IMR-90 (cell line): ENCODE measurements around the gene GSG1. TPM values are rescaled to one million over a fixed set of nuclear protein-coding genes. Genes with fewer than 3 reads are reported as not detected.

Source experiments
- ATAC-seq: fragments of 200-7000 bp; cut with Tn5 transposase; 2 replicates; pipeline ENCODE4 v1.9.1; 2020; ENCODE audit warnings: low read depth, mild to moderate bottlenecking, moderate library complexity
- BruUV-seq: library from RNA; stranded (reverse); fragments of 400-500 nt; replicated peaks from 2 replicates; lab custom pipeline; 2021; lab: Mats Ljungman, UMichigan
- CTCF ChIA-PET: fragments of 300-600 bp; formaldehyde crosslinking; extraction: SDS; loops from one replicate; lab custom pipeline; 2021; ENCODE audit warnings: antibody characterized with exemption; lab: Yijun Ruan, JAX
- POLR2A ChIA-PET: fragments of 300-600 bp; sonication (Branson Sonifier 250); formaldehyde crosslinking; loops from one replicate; lab custom pipeline; 2022; ENCODE audit warnings: antibody characterized with exemption; ENCODE audit not compliant: unreplicated experiment; lab: Charles Lee
- DNase-seq: peaks from one replicate; pipeline ENCODE4 v3.0.0; 2013
- H2AFZ ChIP-seq: replicated peaks from 2 replicates; pipeline ENCODE3; 2013; ENCODE audit warnings: low read length, mild to moderate bottlenecking; ENCODE audit not compliant: poor library complexity
- H2AK5ac ChIP-seq: 2 replicates; pipeline ENCODE4 v1.6.1; 2013; ENCODE audit warnings: low read depth, low read length, inconsistent platforms
- H2AK9ac ChIP-seq: replicated peaks from 2 replicates; pipeline ENCODE3; 2013; ENCODE audit warnings: mild to moderate bottlenecking, low read depth, low read length, moderate library complexity; ENCODE audit not compliant: poor library complexity
- H2BK120ac ChIP-seq: 2 replicates; pipeline ENCODE4 v1.6.1; 2013; ENCODE audit warnings: low read depth, low read length, inconsistent platforms
- H2BK15ac ChIP-seq: 3 replicates; pipeline ENCODE4 v1.6.1; 2013; ENCODE audit warnings: low read depth, low read length, inconsistent platforms
- H2BK20ac ChIP-seq: 2 replicates; pipeline ENCODE4 v1.6.1; 2013; ENCODE audit warnings: low read depth, mild to moderate bottlenecking, inconsistent platforms, low read length, moderate library complexity
- H2BK5ac ChIP-seq: 2 replicates; pipeline ENCODE4 v1.6.1; 2013; ENCODE audit warnings: mild to moderate bottlenecking, low read depth, low read length, inconsistent platforms; ENCODE audit not compliant: poor library complexity, severe bottlenecking
- H3K14ac ChIP-seq: replicated peaks from 2 replicates; pipeline ENCODE4 v1.6.1; 2013; ENCODE audit warnings: low read depth, low read length, inconsistent platforms
- H3K18ac ChIP-seq: 2 replicates; pipeline ENCODE4 v1.6.1; 2013; ENCODE audit warnings: low read depth, low read length, control low read depth
- H3K23ac ChIP-seq: 2 replicates; pipeline ENCODE4 v1.6.1; 2013; ENCODE audit warnings: low read depth, low read length, inconsistent platforms
- H3K27ac ChIP-seq: 2 replicates; pipeline ENCODE4 v1.5.1; 2013; ENCODE audit warnings: mild to moderate bottlenecking, control low read depth, low read length; ENCODE audit not compliant: insufficient read depth
- H3K27me3 ChIP-seq: 2 replicates; pipeline ENCODE4 v1.6.1; 2013; ENCODE audit warnings: low read length; ENCODE audit not compliant: control insufficient read depth, insufficient read depth
- H3K36me3 ChIP-seq: 2 replicates; pipeline ENCODE4 v1.6.1; 2013; ENCODE audit warnings: low read length, mixed read lengths; ENCODE audit not compliant: control insufficient read depth, insufficient read depth
- H3K4ac ChIP-seq: 2 replicates; pipeline ENCODE4 v1.6.1; 2013; ENCODE audit warnings: low read depth, low read length, inconsistent platforms
- H3K4me1 ChIP-seq: 2 replicates; pipeline ENCODE4 v1.6.1; 2013; ENCODE audit warnings: low read length, mixed read lengths; ENCODE audit not compliant: control insufficient read depth, insufficient read depth
- H3K4me2 ChIP-seq: 2 replicates; pipeline ENCODE4 v1.6.1; 2013; ENCODE audit warnings: low read depth, mild to moderate bottlenecking, control low read depth, low read length, moderate library complexity
- H3K4me3 ChIP-seq: 2 replicates; pipeline ENCODE4 v1.5.1; 2013; ENCODE audit warnings: low read depth, mild to moderate bottlenecking, control low read depth, low read length, moderate library complexity; ENCODE audit not compliant: insufficient read depth
- H3K56ac ChIP-seq: 2 replicates; pipeline ENCODE4 v1.6.1; 2013; ENCODE audit warnings: low read length, inconsistent platforms; ENCODE audit not compliant: insufficient read depth; ENCODE audit errors: extremely low read depth
- H3K79me1 ChIP-seq, 2 experiments: 2 replicates each; pipeline ENCODE4 v1.6.1; 2013; ENCODE audit warnings: low read length in 2 of 2, inconsistent platforms in 1 of 2, low read depth in 1 of 2
- H3K9ac ChIP-seq: 2 replicates; pipeline ENCODE4 v1.6.1; 2013; ENCODE audit warnings: low read depth, low read length, control low read depth
- H3K9me1 ChIP-seq: 2 replicates; pipeline ENCODE4 v1.6.1; 2013; ENCODE audit warnings: low read length, inconsistent platforms; ENCODE audit not compliant: insufficient read depth
- H3K9me3 ChIP-seq: 2 replicates; pipeline ENCODE4 v1.6.1; 2013; ENCODE audit warnings: low read length; ENCODE audit not compliant: control insufficient read depth, insufficient read depth
- H4K20me1 ChIP-seq: 2 replicates; pipeline ENCODE4 v1.6.1; 2013; ENCODE audit warnings: low read length, inconsistent platforms; ENCODE audit not compliant: insufficient read depth
- H4K5ac ChIP-seq: 2 replicates; pipeline ENCODE4 v1.6.1; 2013; ENCODE audit warnings: mild to moderate bottlenecking, low read depth, low read length, control low read depth
- H4K8ac ChIP-seq, 2 experiments: 2 replicates each; pipeline ENCODE4 v1.6.1; 2013; ENCODE audit warnings: low read depth in 2 of 2, low read length in 2 of 2, control low read depth in 1 of 2, inconsistent platforms in 1 of 2
- H4K91ac ChIP-seq: 2 replicates; pipeline ENCODE4 v1.6.1; 2013; ENCODE audit warnings: low read depth, low read length, inconsistent platforms; ENCODE audit not compliant: insufficient read depth
- CHD1 ChIP-seq: IDR thresholded peaks from 2 replicates; pipeline ENCODE4 v1.6.1; 2012; ENCODE audit warnings: low read depth, low read length, improper control_type of control experiment
- CTCF ChIP-seq: conservative IDR thresholded peaks from 2 replicates; pipeline ENCODE4 v1.5.1; 2012; ENCODE audit warnings: mild to moderate bottlenecking, low read depth, low read length, improper control_type of control experiment
- ELK1 ChIP-seq: fragments of 150-350 bp; IDR thresholded peaks from 2 replicates; pipeline ENCODE4 v1.6.1; 2016; ENCODE audit warnings: low read depth, mild to moderate bottlenecking, low read length, moderate library complexity, borderline replicate concordance
- FOS ChIP-seq: fragments of 150-350 bp; IDR thresholded peaks from 2 replicates; pipeline ENCODE4 v1.6.1; 2016; ENCODE audit warnings: low read depth, low read length
- MAFK ChIP-seq: IDR thresholded peaks from 2 replicates; pipeline ENCODE4 v1.6.1; 2012; ENCODE audit warnings: low read depth, low read length, improper control_type of control experiment
- MAZ ChIP-seq: IDR thresholded peaks from 2 replicates; pipeline ENCODE4 v1.6.1; 2012; ENCODE audit warnings: low read depth, mild to moderate bottlenecking, low read length, improper control_type of control experiment, moderate library complexity, borderline replicate concordance
- NFE2L2 ChIP-seq: fragments of 150-350 bp; IDR thresholded peaks from 2 replicates; pipeline ENCODE4 v1.6.1; 2016; ENCODE audit warnings: low read depth, mild to moderate bottlenecking, low read length
- POLR2A ChIP-seq: IDR thresholded peaks from 2 replicates; pipeline ENCODE4 v1.6.1; 2012; ENCODE audit warnings: mild to moderate bottlenecking, low read depth, low read length
- USF2 ChIP-seq: fragments of 150-350 bp; IDR thresholded peaks from 2 replicates; pipeline ENCODE4 v1.6.1; 2017; ENCODE audit warnings: mild to moderate bottlenecking, antibody characterized with exemption, low read length, low read depth
- WGBS, 2 experiments: methylation state at CpG; one replicate each; pipeline versions ENCODE4 v1.1.5 to v1.1.7; 2013; ENCODE audit warnings: missing lambda C conversion rate in 2 of 2; ENCODE audit not compliant: insufficient read length in 1 of 2; ENCODE audit errors: extremely low coverage in 2 of 2; 5-methylcytosine and 5-hydroxymethylcytosine counted together
- dilution Hi-C: fragments of 300-500 bp; cut with HindIII; formaldehyde crosslinking; loops from one replicate; pipeline ENCODE4 v1.14.3; 2018; ENCODE audit warnings: low sequenced_read_pairs; ENCODE audit not compliant: unreplicated experiment
- in situ Hi-C: fragments of 300-500 bp; cut with MboI; formaldehyde crosslinking; loops from 3 replicates; pipeline ENCODE4 v1.14.3; 2019; ENCODE audit warnings: low sequenced_read_pairs, inconsistent platforms, mixed read lengths
- intact Hi-C: fragments of 100-400 bp; cut with micrococcal nuclease; formaldehyde crosslinking; loops from 2 replicates; pipeline ENCODE4 v1.10.0; 2022
- polyA plus RNA-seq, 3 experiments: library from polyadenylated mRNA; depleted of rRNA; stranded (reverse); fragments of >200 nt; gene quantifications; 2 replicates each; pipeline ENCODE4 v1.2.3, GENCODE V29; 2012; ENCODE audit warnings: low replicate concordance in 1 of 3
- total RNA-seq: library from RNA; depleted of rRNA; stranded (reverse); fragments of >200 nt; gene quantifications from 2 replicates; pipeline ENCODE4 v1.2.3, GENCODE V29; 2012

Gene GSG1
- total and polyA plus RNA-seq, 2 of the 4 experiments (the other 2 are of a cell fraction) = 1.8 to 2.9 TPM

GRCh38 chr12:13066459-13066858, 37.0 kb downstream of the GSG1 start:
- H3K36me3 ChIP-seq = peaks cover 9% of the 10 kb centered on the region
- no peak overlapping the region for H4K91ac ChIP-seq
- POLR2A ChIA-PET = no interaction called here
- H3K4me1 ChIP-seq = no peaks in the 10 kb centered on the region
- TF ChIP-seq CTCF = no peak
- TF ChIP-seq USF2 = no peak
- no peak for TF ChIP-seq ELK1
- no peak for TF ChIP-seq CHD1
- no peak for TF ChIP-seq FOS
- no peak for TF ChIP-seq MAFK
- TF ChIP-seq POLR2A = no peak
- no peak for TF ChIP-seq MAZ
- no peak for TF ChIP-seq NFE2L2
- DNase-seq (no peak), ATAC-seq (no peak)
- H3K4ac ChIP-seq = no peak overlapping the region
- no peak overlapping the region for H3K9ac ChIP-seq
- no peak overlapping the region for H2AFZ ChIP-seq
- no peak overlapping the region for H3K56ac ChIP-seq
- no peak overlapping the region for H3K4me3 ChIP-seq
- no peak overlapping the region for H4K8ac ChIP-seq
- no peaks in the 10 kb centered on the region for H3K27me3 ChIP-seq
- no peak overlapping the region for H3K23ac ChIP-seq
- no peaks in the 10 kb centered on the region for H4K20me1 ChIP-seq
- no peak overlapping the region for H3K4me2 ChIP-seq
- in situ Hi-C loops = no loop called here
- H3K27ac ChIP-seq = no peak overlapping the region
- dilution Hi-C loops = no loop called here
- WGBS, 2 experiments = no CpG with 5 or more reads among the region's 7 CpGs
- no peak overlapping the region for H3K14ac ChIP-seq
- no peak overlapping the region for H2BK15ac ChIP-seq
- no peaks in the 10 kb centered on the region for H3K9me3 ChIP-seq
- no peak overlapping the region for H2AK5ac ChIP-seq
- BruUV-seq = no TSS peak
- H2BK20ac ChIP-seq = no peak overlapping the region
- H2BK120ac ChIP-seq = no peak overlapping the region
- H3K79me1 ChIP-seq = no peaks in the 10 kb centered on the region
- H3K9me1 ChIP-seq = peaks cover 4% of the 10 kb centered on the region; the same call in 1 of the 2 replicates
- CTCF ChIA-PET = no interaction called here
- no peak overlapping the region for H2BK5ac ChIP-seq
- H2AK9ac ChIP-seq = no peak overlapping the region
- no peak overlapping the region for H3K18ac ChIP-seq
- H4K5ac ChIP-seq = no peak overlapping the region
- intact Hi-C loops = no loop called here
